Mucosa of descending colon (tissue), 3 donors: ENCODE results near the gene ABHD12. TPM values are rescaled to one million over a fixed set of nuclear protein-coding genes. Genes with fewer than 3 reads are reported as not detected.

Source experiments
- ATAC-seq: fragments of 200-7000 bp; cut with Tn5 transposase; one replicate; pipeline ENCODE4 v1.9.1; 2020; ENCODE audit warnings: mild to moderate bottlenecking, moderate library complexity
- DNase-seq, 3 donors: peaks; one replicate each; pipeline ENCODE4 v3.0.0-alpha.2; 2020
- H3K36me3 ChIP-seq: fragments of 200-600 bp; one replicate; pipeline ENCODE4 v1.8.0; 2021; ENCODE audit warnings: low read depth, mild to moderate bottlenecking
- H3K4me1 ChIP-seq: fragments of 200-600 bp; one replicate; pipeline ENCODE4 v1.8.0; 2021; ENCODE audit warnings: low read depth, mild to moderate bottlenecking
- H3K4me3 ChIP-seq: fragments of 200-600 bp; one replicate; pipeline ENCODE4 v1.8.0; 2021; ENCODE audit warnings: mild to moderate bottlenecking
- H3K9me3 ChIP-seq: fragments of 200-600 bp; one replicate; pipeline ENCODE4 v1.8.0; 2021; ENCODE audit warnings: mild to moderate bottlenecking
- CTCF ChIP-seq: fragments of 200-600 bp; IDR thresholded peaks from one replicate; pipeline ENCODE4 v1.8.0; 2022; ENCODE audit warnings: antibody characterized with exemption, mild to moderate bottlenecking
- intact Hi-C, 2 donors: fragments of 100-400 bp; cut with DNase I in 1 of 2; cut with micrococcal nuclease in 1 of 2; formaldehyde crosslinking; loops; one replicate each; pipeline versions ENCODE4 v1.11.0 to v1.11.1; 2022; cut with DNase I, micrococcal nuclease
- total RNA-seq, 3 donors: library from RNA; stranded (reverse); fragmentation: NEBNext Ultra II Directional in 2 of 3; extraction: Animal tissue kit (Norgen Biotek cat#: 25700) in 2 of 3; gene quantifications; one replicate each; pipeline versions ENCODE4 v1.2.1 to v1.2.4, GENCODE V29; 2021 to 2023
- donor health status: DM: no; HTN: no; CAD: no; lungs with moderate emphysema.
- donor health status: DM: no; HTN: no; CAD: no.
- donor health status: DM: no; HTN: yes; CAD: no.

Gene ABHD12
- total RNA-seq, 3 donors from 2014 or later, result 47.3 to 65.5 (median 59.5) TPM

DNA sequence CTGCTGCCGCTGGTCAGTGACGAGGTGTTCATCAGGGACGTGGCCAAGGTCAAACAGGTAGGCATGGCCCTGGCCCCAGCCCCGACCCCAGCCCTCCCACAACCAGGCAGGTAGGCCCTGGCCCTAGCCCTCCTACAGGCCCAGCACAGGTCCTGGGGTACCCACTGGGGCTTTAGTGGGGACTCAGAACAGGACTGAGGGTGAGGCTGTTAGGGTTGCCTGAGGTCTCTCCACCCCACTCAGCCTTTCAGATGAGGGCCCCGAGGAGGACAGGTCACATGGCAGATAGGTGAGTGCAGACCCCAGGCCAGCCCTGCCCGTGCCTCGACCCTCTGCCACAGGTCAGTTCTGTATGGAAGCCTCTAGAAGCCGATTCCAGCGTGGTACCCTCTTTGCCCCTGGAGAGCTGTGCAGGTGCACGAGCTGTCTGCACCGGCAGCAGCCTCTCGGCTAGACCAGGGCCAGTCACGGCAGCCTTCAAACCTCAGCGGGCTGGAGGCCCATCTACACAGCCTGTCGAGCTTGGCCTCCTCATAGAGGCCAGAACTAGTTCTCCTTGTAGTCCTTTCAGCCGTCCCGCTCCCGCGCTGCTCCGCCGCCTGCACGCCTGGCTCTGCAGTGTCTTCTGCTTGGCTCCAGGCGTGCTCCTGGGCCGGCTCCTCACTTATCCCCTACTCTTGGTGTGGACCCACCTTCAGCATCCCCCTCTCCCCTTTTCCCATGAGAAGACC lies 107.2 kb downstream of the ABHD12 start:
- no peak overlapping the region for H3K4me3 ChIP-seq
- ATAC-seq (no peak), DNase-seq (peak in 2 of 3 donors; percentile 28 to 43)
- no peaks in the 10 kb centered on the region for H3K4me1 ChIP-seq
- peaks cover 4% of the 10 kb centered on the region for H3K36me3 ChIP-seq
- no peaks in the 10 kb centered on the region for H3K9me3 ChIP-seq
- intact Hi-C loops, result no loop called here
- TF ChIP-seq CTCF, result no peak

- no peak for DNase-seq
- no peak for ATAC-seq
- no peak for TF ChIP-seq CTCF
- intact Hi-C loops, result no loop called here
- H3K4me1 ChIP-seq, result no peaks in the 10 kb centered on the region
- H3K4me3 ChIP-seq, result no peak overlapping the region
- H3K9me3 ChIP-seq, result no peaks in the 10 kb centered on the region
- peaks cover 4% of the 10 kb centered on the region for H3K36me3 ChIP-seq
Measured at GRCh38 chr20:25282796-25283195, 107.8 kb downstream of the ABHD12 start.

DNA sequence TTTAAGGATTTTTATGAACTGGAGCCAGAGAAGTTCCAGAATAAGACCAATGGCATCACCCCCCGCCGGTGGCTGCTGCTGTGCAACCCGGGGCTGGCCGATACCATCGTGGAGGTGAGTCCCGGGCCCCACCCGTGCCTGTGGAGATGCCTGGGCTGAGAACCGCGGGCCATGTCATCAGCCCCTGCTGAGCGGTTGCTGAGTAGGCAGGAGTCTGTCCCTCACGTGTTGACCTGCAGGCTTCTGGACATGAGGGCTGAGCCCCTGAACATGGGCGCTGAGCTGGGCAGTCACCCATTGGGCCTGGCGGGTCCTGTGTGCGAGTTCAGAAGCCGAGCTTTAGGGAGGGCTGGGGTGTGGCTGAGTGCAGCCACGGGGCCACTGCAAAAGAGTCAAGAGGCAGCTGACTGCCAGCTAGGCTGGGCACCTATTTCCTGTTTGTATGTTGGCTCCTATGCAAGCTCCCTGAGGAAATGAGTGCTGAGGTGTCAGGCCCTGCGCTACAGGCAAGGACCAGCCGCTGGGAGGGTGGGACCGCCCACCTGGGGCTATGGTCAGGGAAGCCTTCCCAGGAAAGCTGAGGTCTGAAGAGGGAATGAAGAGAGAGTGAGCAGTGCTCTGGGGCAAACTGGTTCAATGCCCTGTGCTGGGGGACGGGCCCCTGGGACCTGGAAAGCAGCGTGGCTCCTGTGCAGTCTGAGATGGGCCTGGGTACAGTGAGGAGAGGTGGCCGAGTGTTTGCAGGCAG lies 108.4 kb downstream of the ABHD12 start:
- no peak for ATAC-seq
- H3K36me3 ChIP-seq, result peaks cover 7% of the 10 kb centered on the region
- TF ChIP-seq CTCF, result no peak
- no peaks in the 10 kb centered on the region for H3K9me3 ChIP-seq
- peak in 2 of 3 donors; percentile 32 to 54 for DNase-seq
- H3K4me1 ChIP-seq, result no peaks in the 10 kb centered on the region
- intact Hi-C loops, result no loop called here
- H3K4me3 ChIP-seq, result no peak overlapping the region

DNA sequence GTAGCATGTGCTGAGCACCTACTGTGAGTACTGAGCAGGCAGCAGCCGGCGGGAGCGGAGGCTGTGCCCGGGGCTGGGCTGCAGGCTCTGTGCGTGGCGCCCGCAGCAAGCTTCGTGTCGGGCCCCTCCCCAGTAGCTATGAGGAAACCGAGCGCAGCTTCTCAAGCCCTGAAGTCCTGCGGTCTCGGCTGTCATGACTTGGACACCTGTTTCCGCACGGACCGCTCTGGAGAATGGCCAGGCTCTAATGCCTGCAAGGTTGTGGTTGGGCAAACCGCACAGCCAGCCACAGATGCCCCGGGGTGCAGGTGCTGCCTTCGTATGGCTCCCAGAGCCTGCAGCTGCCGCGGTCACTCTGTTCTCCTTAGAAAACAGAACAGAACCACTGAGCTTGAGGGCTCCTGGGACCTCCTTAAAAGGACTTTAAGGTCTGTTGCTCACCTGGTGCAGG lies 109.1 kb downstream of the ABHD12 start:
- no peak for TF ChIP-seq CTCF
- DNase-seq, result peak; percentile 52 to 77 (median 53)

DNA sequence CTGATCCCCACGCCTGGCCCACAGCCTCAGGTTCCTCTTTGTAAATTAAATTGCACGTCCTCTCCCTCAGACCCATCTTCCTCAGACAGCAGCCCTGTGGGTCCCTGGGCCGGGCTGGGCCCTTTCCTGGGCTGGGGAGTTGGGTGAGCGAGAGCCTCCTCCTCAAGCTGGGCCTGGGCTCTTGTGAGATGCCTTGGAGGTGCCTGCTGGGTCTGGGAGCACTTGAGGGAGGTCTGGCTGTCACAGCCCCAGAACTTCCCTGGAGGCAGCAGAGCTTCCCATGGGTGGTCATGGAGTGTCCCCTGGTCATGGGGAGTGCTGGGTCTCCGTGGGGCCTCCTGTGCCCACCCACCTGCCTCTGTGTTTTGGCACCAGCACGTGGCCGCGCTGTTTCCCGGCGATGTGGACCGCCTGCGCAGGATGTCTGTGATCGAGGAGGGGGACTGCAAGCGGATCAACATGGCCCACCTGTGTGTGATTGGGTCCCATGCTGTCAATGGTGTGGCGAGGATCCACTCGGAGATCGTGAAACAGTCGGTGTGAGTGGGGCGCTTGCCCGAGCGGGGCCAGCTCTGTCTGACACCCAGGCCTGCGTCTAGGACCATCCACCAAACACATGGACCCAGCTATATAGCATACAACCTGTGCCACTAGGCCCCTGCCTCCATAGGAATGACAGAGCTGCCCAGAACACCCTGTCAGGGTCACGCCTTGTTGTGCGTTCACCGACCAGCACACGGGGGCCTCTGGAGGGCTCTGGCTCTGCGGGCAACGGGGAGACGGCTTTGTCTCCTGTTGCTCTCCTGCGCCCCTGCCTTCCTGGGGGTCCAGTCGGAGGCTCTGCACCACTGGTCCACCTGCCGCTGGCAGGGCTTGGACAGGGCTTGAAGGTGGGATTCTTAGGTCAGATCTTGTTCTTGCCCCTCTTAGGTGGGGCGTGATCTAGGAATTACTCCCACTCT lies 109.8 kb downstream of the ABHD12 start:
- no peaks in the 10 kb centered on the region for H3K4me1 ChIP-seq
- intact Hi-C loops, result no loop called here
- H3K36me3 ChIP-seq, result peaks cover 7% of the 10 kb centered on the region
- no peaks in the 10 kb centered on the region for H3K9me3 ChIP-seq
- DNase-seq (peak in 2 of 3 donors; percentile 24 to 49), ATAC-seq (no peak)
- H3K4me3 ChIP-seq, result no peak overlapping the region
- TF ChIP-seq CTCF, result no peak

More for the DNA sequence above, 109.1 kb downstream of the ABHD12 start:
- no peaks in the 10 kb centered on the region for H3K4me1 ChIP-seq
- H3K4me3 ChIP-seq, result no peak overlapping the region
- no peaks in the 10 kb centered on the region for H3K9me3 ChIP-seq
- peaks cover 7% of the 10 kb centered on the region for H3K36me3 ChIP-seq
- intact Hi-C loops, result no loop called here
- ATAC-seq, result peak; percentile 15
